Stimulated activated memory B cell treated with anti-CD40 and anti-IgM and Interleukin-4, amounts not matched to agents 10 μg/mL and 1 μg/mL and 100 μg/mL, for 72 hours (primary cell): ENCODE data around the gene FRA10AC1.
A peak's percentile ranks its signal among the peaks of the same experiment; 100 is the strongest.
"Not testable (repeated sequence)": the region's sequence is repeated elsewhere in the genome, so short reads cannot be mapped to it uniquely, and the experiment has no call there.

Experiments
- ATAC-seq: fragments of 150-1000 bp; cut with Tn5 transposase; 2 replicates; pipeline ENCODE4 v1.10.0; 2021
- H3K27ac Mint-ChIP-seq: one replicate; pipeline ENCODE4 v1.8.0; 2022; ENCODE audit warnings: mild to moderate bottlenecking, mixed read lengths
- H3K27me3 Mint-ChIP-seq: one replicate; pipeline ENCODE4 v1.8.0; 2022; ENCODE audit warnings: mixed read lengths
- H3K36me3 Mint-ChIP-seq: one replicate; pipeline ENCODE4 v1.8.0; 2022; ENCODE audit warnings: mixed read lengths
- H3K4me1 Mint-ChIP-seq: one replicate; pipeline ENCODE4 v1.8.0; 2022; ENCODE audit warnings: mixed read lengths
- H3K4me3 Mint-ChIP-seq: one replicate; pipeline ENCODE4 v1.8.0; 2022; ENCODE audit warnings: mild to moderate bottlenecking, moderate library complexity, mixed read lengths
- H3K9me3 Mint-ChIP-seq: one replicate; pipeline ENCODE4 v1.8.0; 2022; ENCODE audit warnings: mixed read lengths

FRA10AC1 gene

DNA sequence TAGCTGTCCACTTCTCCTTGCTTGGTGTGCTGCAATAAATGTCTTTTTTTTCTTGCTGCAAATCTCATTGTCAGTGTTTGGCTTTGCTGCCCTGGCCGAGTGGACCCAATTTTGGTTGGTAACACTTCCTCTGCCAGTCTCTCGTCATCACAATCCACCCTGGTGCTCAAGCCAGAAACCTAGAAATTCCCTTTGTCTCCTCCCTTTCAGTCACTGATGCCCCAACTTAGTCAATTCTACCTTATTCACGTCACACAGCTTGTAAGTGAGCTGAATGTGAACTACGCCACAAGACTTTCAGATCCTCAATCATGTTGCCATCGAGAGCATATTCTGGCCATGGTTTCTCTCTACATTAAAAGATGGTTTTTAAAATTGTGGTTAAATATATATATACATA is 13.0 kb upstream of the FRA10AC1 start:
- Mint-ChIP-seq H3K27ac (peak overlapping the region; percentile 38), H3K36me3 (no peaks in the 10 kb centered on the region), H3K4me1 (peaks cover 38% of the 10 kb centered on the region), H3K9me3 (no peaks in the 10 kb centered on the region), H3K27me3 (peaks cover 8% of the 10 kb centered on the region), H3K4me3 (peak overlapping the region; percentile 1)
- ATAC-seq, result peak; percentile 93

DNA sequence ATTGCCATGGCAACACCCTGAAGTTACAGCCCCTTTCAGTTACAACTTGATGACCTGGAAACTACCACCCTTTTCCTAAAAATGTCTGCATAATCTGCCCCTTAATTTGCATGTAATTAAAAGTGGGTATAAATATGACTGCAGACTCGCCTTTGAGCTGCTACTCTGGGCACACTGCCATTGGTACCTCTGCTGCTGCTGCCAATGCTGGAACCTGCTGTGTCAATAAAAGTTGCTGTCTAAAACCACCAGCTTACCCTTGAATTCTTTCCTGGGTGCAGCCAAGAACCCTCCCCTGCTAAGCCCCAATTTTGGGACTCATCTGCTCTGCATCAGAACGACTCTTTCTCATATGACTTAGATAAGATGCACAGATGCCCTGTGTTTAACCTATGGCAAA is 10.2 kb upstream of the FRA10AC1 start:
- Mint-ChIP-seq H3K4me3 (no peak overlapping the region), H3K27ac (no peak overlapping the region), H3K9me3 (no peaks in the 10 kb centered on the region), H3K36me3 (no peaks in the 10 kb centered on the region), H3K4me1 (peaks cover 31% of the 10 kb centered on the region), H3K27me3 (no peaks in the 10 kb centered on the region)
- ATAC-seq, result no peak

DNA sequence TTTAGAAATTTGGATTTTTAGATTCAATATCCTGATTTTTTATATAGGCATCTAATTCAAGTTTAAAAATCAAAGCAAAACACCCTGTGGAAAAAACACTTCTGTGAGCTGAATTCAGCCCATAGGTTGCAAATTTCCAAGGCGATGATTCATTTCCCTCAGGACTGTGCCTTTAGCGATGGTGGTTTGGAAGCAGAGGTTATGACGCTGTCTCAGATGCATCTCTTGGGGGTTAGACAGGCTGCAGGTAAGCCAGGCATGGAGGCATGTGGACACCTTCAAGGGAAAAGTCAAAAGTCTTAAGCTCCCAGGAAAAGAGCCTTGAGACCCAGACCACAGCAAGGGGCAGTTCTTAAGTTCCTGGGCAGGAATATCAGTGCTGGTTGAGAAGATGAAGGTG is 9.5 kb upstream of the FRA10AC1 start:
- H3K9me3 Mint-ChIP-seq, result no peaks in the 10 kb centered on the region
- H3K36me3 Mint-ChIP-seq, result no peaks in the 10 kb centered on the region
- H3K27me3 Mint-ChIP-seq, result no peaks in the 10 kb centered on the region
- no peak overlapping the region for H3K27ac Mint-ChIP-seq
- H3K4me3 Mint-ChIP-seq, result no peak overlapping the region
- peaks cover 38% of the 10 kb centered on the region for H3K4me1 Mint-ChIP-seq
- no peak for ATAC-seq

DNA sequence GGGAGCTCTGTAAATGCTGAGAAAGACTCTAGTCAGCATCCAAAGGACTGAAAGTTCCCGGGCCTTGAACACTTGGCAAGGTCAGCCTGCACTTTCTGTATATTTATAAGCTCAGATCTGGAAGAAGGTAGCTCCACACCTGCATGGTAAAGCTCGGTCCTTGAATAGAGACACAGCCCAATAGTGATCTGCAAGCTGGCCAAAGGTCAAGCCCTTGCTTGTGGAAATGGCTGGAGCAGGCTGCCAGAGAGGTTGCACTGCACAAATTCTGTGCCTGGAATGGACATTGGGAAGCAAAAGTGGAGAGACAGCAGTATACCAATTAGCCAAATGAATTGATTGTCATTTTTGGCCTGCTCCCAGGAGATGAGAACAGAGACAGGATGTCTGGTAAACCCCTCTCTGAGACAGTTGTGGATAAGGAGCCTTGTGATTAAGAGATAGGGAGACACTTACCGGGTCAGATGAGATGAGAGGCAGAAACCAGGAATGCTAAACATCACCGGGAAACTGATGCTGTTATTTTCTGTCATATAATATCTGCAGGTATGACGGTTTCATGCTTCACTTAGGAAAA is 8.0 kb upstream of the FRA10AC1 start:
- no peaks in the 10 kb centered on the region for H3K36me3 Mint-ChIP-seq
- no peak for ATAC-seq
- H3K27ac Mint-ChIP-seq, result no peak overlapping the region
- H3K27me3 Mint-ChIP-seq, result no peaks in the 10 kb centered on the region
- no peak overlapping the region for H3K4me3 Mint-ChIP-seq
- no peaks in the 10 kb centered on the region for H3K9me3 Mint-ChIP-seq
- peaks cover 26% of the 10 kb centered on the region for H3K4me1 Mint-ChIP-seq

DNA sequence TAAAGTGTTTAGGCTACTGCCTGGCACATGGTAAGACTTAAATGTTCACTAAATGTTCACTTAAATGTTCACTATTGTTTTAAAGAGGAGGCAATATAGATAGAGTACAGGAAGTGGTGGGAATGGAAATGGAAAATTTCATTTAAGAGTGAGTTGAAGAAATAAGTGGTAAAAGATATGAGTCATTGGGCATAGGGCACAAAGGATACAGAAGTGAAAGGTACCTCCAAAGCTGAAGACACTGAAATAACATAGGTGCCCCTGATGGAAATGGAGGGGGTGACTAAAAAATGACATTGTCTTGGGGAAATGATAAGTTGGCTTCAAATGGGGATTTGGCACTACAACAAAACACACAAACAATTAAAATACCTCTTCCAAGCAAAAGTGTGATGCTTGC is 5.2 kb upstream of the FRA10AC1 start:
- no peak overlapping the region for H3K27ac Mint-ChIP-seq
- H3K36me3 Mint-ChIP-seq, result no peaks in the 10 kb centered on the region
- H3K4me1 Mint-ChIP-seq, result peaks cover 22% of the 10 kb centered on the region
- ATAC-seq, result peak; percentile 57
- H3K9me3 Mint-ChIP-seq, result no peaks in the 10 kb centered on the region
- no peaks in the 10 kb centered on the region for H3K27me3 Mint-ChIP-seq
- H3K4me3 Mint-ChIP-seq, result no peak overlapping the region

- ATAC-seq, result no peak
- Mint-ChIP-seq H3K4me3 (no peak overlapping the region), H3K9me3 (no peaks in the 10 kb centered on the region), H3K36me3 (peaks cover 3% of the 10 kb centered on the region), H3K4me1 (peaks cover 22% of the 10 kb centered on the region), H3K27me3 (no peaks in the 10 kb centered on the region), H3K27ac (no peak overlapping the region)
Observed at GRCh38 chr10:93704451-93704850, 2.1 kb upstream of the FRA10AC1 start.

DNA sequence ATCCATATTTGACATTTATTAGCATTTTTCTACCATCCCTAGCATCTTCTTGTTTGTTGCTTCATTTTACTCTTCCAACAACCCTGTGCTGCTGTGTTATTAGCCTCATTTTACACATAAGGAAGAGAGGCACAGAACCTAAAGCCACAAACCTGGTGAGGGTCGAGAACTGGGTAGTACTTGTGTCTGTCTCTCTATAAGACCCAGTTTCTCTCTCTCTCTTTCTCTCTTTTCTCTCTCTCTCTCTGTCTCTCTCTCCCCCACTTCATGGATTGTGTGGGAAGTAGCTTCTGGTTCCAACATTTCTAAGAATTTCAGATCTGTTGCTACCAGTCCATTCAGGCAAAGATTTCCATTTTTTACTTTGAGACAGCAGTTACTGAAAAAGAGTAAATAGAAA is 1.4 kb upstream of the FRA10AC1 start:
- no peaks in the 10 kb centered on the region for H3K27me3 Mint-ChIP-seq
- peaks cover 6% of the 10 kb centered on the region for H3K36me3 Mint-ChIP-seq
- H3K4me1 Mint-ChIP-seq, result peaks cover 22% of the 10 kb centered on the region
- H3K9me3 Mint-ChIP-seq, result no peaks in the 10 kb centered on the region
- H3K4me3 Mint-ChIP-seq, result peak overlapping the region; percentile 40
- no peak overlapping the region for H3K27ac Mint-ChIP-seq
- no peak for ATAC-seq

GRCh38 chr10:93703066-93703465 is 674 bp upstream of the FRA10AC1 start:
- H3K27me3 Mint-ChIP-seq, result no peaks in the 10 kb centered on the region
- H3K9me3 Mint-ChIP-seq, result no peaks in the 10 kb centered on the region
- H3K4me3 Mint-ChIP-seq, result no peak overlapping the region
- H3K36me3 Mint-ChIP-seq, result peaks cover 6% of the 10 kb centered on the region
- H3K4me1 Mint-ChIP-seq, result peaks cover 21% of the 10 kb centered on the region
- H3K27ac Mint-ChIP-seq, result no peak overlapping the region
- no peak for ATAC-seq

GRCh38 chr10:93701866-93702209 is 554 bp downstream of the FRA10AC1 start:
- H3K4me3 Mint-ChIP-seq, result no peak overlapping the region
- no peaks in the 10 kb centered on the region for H3K27me3 Mint-ChIP-seq
- peaks cover 8% of the 10 kb centered on the region for H3K4me1 Mint-ChIP-seq
- H3K9me3 Mint-ChIP-seq, result no peaks in the 10 kb centered on the region
- ATAC-seq, result peak; percentile 52
- H3K36me3 Mint-ChIP-seq, result peaks cover 14% of the 10 kb centered on the region
- H3K27ac Mint-ChIP-seq, result no peak overlapping the region

DNA sequence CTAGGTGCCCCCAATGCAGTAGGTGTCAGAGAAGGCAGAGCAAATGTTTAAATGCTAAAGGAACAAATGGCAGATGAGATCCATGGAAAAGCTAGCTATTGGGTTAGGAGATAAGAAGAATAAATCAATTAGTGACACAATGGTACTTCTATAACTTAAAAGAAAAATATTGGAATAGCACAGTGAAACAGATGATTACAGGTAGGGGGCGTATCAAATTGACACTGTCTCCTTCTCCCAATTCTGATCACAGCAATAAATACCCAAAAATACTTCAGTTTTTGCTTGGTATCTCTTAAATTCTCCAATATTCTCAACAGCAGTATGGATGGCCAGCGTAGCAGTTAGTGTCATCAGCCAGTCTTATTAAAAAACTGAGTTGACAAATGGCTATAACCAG is 5.2 kb downstream of the FRA10AC1 start:
- Mint-ChIP-seq H3K9me3 (no peaks in the 10 kb centered on the region), H3K36me3 (peaks cover 40% of the 10 kb centered on the region), H3K4me1 (no peaks in the 10 kb centered on the region), H3K4me3 (no peak overlapping the region), H3K27ac (no peak overlapping the region), H3K27me3 (no peaks in the 10 kb centered on the region)
- no peak for ATAC-seq

DNA sequence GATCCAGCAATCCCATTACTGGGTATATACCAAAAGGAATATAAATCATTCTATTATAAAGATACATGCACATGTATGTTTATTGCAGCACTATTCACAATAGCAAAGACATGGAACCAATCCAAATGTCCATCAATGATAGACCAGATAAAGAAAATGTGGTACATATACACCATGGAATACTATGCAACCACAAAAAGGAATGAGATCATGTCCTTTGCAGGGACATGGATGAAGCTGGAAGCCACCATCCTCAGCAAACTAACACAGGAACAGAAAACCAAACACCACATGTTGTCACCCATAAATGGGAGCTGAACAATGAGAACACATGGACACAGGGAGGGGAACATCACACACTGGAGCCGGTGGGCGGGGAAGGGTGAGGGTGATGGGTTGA is 5.8 kb downstream of the FRA10AC1 start:
- H3K36me3 Mint-ChIP-seq, result peaks cover 40% of the 10 kb centered on the region

GRCh38 chr10:93695740-93696139 is 6.7 kb downstream of the FRA10AC1 start:
- Mint-ChIP-seq H3K27ac (no peak overlapping the region), H3K4me1 (no peaks in the 10 kb centered on the region), H3K9me3 (no peaks in the 10 kb centered on the region), H3K36me3 (peaks cover 40% of the 10 kb centered on the region), H3K27me3 (no peaks in the 10 kb centered on the region), H3K4me3 (no peak overlapping the region)
- no peak for ATAC-seq

More for the DNA sequence above, 5.8 kb downstream of the FRA10AC1 start:
- H3K27ac Mint-ChIP-seq, H3K9me3 Mint-ChIP-seq, H3K4me1 Mint-ChIP-seq, ATAC-seq, H3K4me3 Mint-ChIP-seq, H3K27me3 Mint-ChIP-seq: not testable (repeated sequence)

GRCh38 chr10:93687737-93688136 is 14.7 kb downstream of the FRA10AC1 start:
- no peak overlapping the region for H3K27ac Mint-ChIP-seq
- no peaks in the 10 kb centered on the region for H3K4me1 Mint-ChIP-seq
- no peaks in the 10 kb centered on the region for H3K9me3 Mint-ChIP-seq
- H3K36me3 Mint-ChIP-seq, result peaks cover 6% of the 10 kb centered on the region
- no peaks in the 10 kb centered on the region for H3K27me3 Mint-ChIP-seq
- no peak overlapping the region for H3K4me3 Mint-ChIP-seq
- no peak for ATAC-seq

GRCh38 chr10:93680412-93681047 is 21.9 kb downstream of the FRA10AC1 start:
- Mint-ChIP-seq H3K9me3 (no peaks in the 10 kb centered on the region), H3K27ac (no peak overlapping the region), H3K4me3 (no peak overlapping the region), H3K27me3 (no peaks in the 10 kb centered on the region), H3K4me1 (no peaks in the 10 kb centered on the region), H3K36me3 (peaks cover 33% of the 10 kb centered on the region)
- no peak for ATAC-seq

DNA sequence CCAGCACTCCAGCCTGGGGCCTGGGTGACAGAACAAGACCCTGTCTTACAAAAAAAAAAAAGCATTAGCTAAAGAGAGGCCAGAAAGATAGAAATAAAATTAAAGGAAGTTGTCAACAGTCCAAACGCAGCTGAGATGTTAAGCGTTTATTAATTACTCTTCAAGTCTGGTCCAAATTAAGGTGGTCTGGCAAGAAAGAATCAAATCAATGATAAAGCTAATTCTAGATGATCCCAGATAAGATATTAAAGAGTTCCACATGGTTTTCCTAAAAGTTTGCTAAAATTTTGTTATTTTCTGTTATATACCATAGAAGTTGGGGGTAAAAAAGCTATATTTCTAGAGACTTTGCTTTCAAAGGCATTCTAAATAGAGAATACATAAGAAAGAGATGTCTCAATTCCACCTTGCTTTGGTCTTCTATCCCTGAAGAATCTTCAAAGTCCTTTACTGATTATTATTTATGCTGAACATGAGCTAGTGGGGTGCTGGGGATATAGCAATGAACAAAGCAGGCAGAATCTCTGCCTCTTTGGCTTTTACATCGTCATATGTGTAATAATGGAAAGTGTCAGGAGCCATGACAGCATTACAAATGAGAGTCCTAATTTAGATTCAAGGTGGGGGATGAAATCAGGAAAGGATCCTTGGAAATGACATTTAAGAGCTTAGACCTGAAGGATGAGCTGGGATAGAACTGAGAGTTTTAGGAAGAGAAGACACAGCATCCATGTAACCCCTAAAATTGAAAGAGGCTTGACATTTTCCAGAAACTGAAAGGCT is 23.4 kb downstream of the FRA10AC1 start:
- Mint-ChIP-seq H3K4me3 (no peak overlapping the region), H3K36me3 (peaks cover 40% of the 10 kb centered on the region), H3K27ac (no peak overlapping the region), H3K4me1 (no peaks in the 10 kb centered on the region), H3K9me3 (no peaks in the 10 kb centered on the region), H3K27me3 (no peaks in the 10 kb centered on the region)
- no peak for ATAC-seq

DNA sequence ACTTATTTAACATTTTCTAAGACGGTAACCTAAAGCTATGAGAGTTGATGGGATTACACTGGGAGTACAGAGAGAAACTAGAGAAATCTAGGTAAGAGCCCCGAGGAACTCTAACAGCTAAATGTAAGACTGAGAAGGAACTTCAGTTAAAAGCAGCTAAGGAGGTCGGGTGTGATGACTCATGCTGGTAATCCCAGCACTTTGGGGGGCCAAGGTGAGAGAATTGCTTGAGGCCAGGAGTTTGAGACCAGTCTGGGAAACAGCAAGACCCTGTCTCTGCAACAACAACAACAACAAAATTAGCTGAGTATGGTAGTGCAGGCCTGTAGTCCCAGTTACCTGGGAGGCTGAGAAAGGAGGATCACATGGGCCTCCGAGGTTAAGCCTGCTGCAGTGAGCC is 24.0 kb downstream of the FRA10AC1 start:
- Mint-ChIP-seq H3K9me3 (no peaks in the 10 kb centered on the region), H3K4me3 (no peak overlapping the region), H3K36me3 (peaks cover 47% of the 10 kb centered on the region), H3K27me3 (no peaks in the 10 kb centered on the region), H3K4me1 (no peaks in the 10 kb centered on the region), H3K27ac (no peak overlapping the region)
- ATAC-seq, result no peak
